Activated CD8-positive, alpha-beta T cell treated with anti-CD3 and anti-CD28 coated beads for 36 hours (primary cell): ENCODE measurements around the gene LRP8. TPM values are rescaled to one million over a fixed set of nuclear protein-coding genes. Genes with fewer than 3 reads are reported as not detected.
A peak's percentile ranks its signal among the peaks of the same experiment; 100 is the strongest.

ENCODE experiments used
- ATAC-seq: fragments of 200-7000 bp; cut with Tn5 transposase; one replicate; pipeline ENCODE4 v1.10.0; 2021; ENCODE audit warnings: mild to moderate bottlenecking, moderate library complexity
- CTCF ChIA-PET: fragments of 350-600 bp; sonication (Branson Sonifier 250); formaldehyde crosslinking; loops from one replicate; lab custom pipeline; 2021; ENCODE audit warnings: antibody characterized with exemption; lab: Charles Lee
- POLR2A ChIA-PET: fragments of 350-600 bp; sonication (Branson Sonifier 250); formaldehyde crosslinking; loops from one replicate; lab custom pipeline; 2021; ENCODE audit warnings: antibody characterized with exemption; lab: Charles Lee
- DNase-seq: peaks from one replicate; pipeline ENCODE4 v3.0.0-alpha.2; 2020
- H3K27ac Mint-ChIP-seq: one replicate; pipeline ENCODE4 v1.8.0; 2021; ENCODE audit warnings: mild to moderate bottlenecking, mixed read lengths
- H3K27me3 Mint-ChIP-seq: one replicate; pipeline ENCODE4 v1.8.0; 2021; ENCODE audit warnings: mixed read lengths
- H3K36me3 Mint-ChIP-seq: one replicate; pipeline ENCODE4 v1.8.0; 2021; ENCODE audit warnings: low read depth, mixed read lengths
- H3K4me1 Mint-ChIP-seq: one replicate; pipeline ENCODE4 v1.8.0; 2021; ENCODE audit warnings: low read depth, mixed read lengths
- H3K4me3 Mint-ChIP-seq: one replicate; pipeline ENCODE4 v1.8.0; 2021; ENCODE audit warnings: mild to moderate bottlenecking, moderate library complexity, mixed read lengths
- H3K9me3 Mint-ChIP-seq: one replicate; pipeline ENCODE4 v1.8.0; 2021; ENCODE audit warnings: mixed read lengths
- CTCF ChIP-seq: fragments of 200-600 bp; IDR thresholded peaks from one replicate; pipeline ENCODE4 v1.8.0; 2022; ENCODE audit warnings: antibody characterized with exemption, mild to moderate bottlenecking
- intact Hi-C: fragments of 100-400 bp; cut with micrococcal nuclease; formaldehyde crosslinking; loops from one replicate; pipeline ENCODE4 v1.10.0; 2022
- total RNA-seq, 2 experiments: library from RNA; stranded (reverse); gene quantifications; one replicate each; pipeline ENCODE4 v1.2.3, GENCODE V29; 2021

The LRP8 gene
- 10 to 100 TPM; 39.9 to 41.6 TPM for total RNA-seq

GRCh38 chr1:53328009-53328461 is at the start of gene LRP8:
TSS of gene LRP8 (minus strand) at chr1:53328070. CDS start at chr1:53327912, 158 bp downstream.
- POLR2A ChIA-PET = interaction anchor here (1.1 to 3.3 kb wide), 4 partner anchors 9 to 68 kb away, joined by 4 to 20 read pairs (median 10); no protein-coding TSS in a partner anchor
- CTCF ChIA-PET = no interaction called here
- ATAC-seq (peak; percentile 48), DNase-seq (peak; percentile 87)
- H3K36me3 Mint-ChIP-seq = peaks cover 33% of the 10 kb centered on the region
- peak within 1 kb of the TSS; percentile 97 for H3K27ac Mint-ChIP-seq
- H3K4me1 Mint-ChIP-seq = peaks cover 13% of the 10 kb centered on the region
- no peaks in the 10 kb centered on the region for H3K9me3 Mint-ChIP-seq
- intact Hi-C loops = loop anchor here (5.0 kb wide), 1 partner anchor 64 kb away; no protein-coding TSS in a partner anchor
- peak within 1 kb of the TSS; percentile 97 for H3K4me3 Mint-ChIP-seq
- no peaks in the 10 kb centered on the region for H3K27me3 Mint-ChIP-seq
- no peak for TF ChIP-seq CTCF

- ChIA-PET POLR2A (no interaction called here), CTCF (interaction anchor here (1.6 kb wide), 1 partner anchor 16 kb away, joined by 3 read pairs; no protein-coding TSS in a partner anchor)
- ATAC-seq (no peak), DNase-seq (no peak)
- H3K27ac Mint-ChIP-seq = no peak overlapping the region
- no peaks in the 10 kb centered on the region for H3K27me3 Mint-ChIP-seq
- no peak overlapping the region for H3K4me3 Mint-ChIP-seq
- no peaks in the 10 kb centered on the region for H3K36me3 Mint-ChIP-seq
- no peaks in the 10 kb centered on the region for H3K4me1 Mint-ChIP-seq
- TF ChIP-seq CTCF = no peak
- intact Hi-C loops = no loop called here
- H3K9me3 Mint-ChIP-seq = no peaks in the 10 kb centered on the region
Measured at GRCh38 chr1:53377438-53377841, 49.6 kb upstream of the LRP8 start.

- Mint-ChIP-seq H3K27ac (no peak overlapping the region), H3K9me3 (no peaks in the 10 kb centered on the region), H3K4me1 (no peaks in the 10 kb centered on the region), H3K4me3 (no peak overlapping the region), H3K36me3 (no peaks in the 10 kb centered on the region), H3K27me3 (no peaks in the 10 kb centered on the region)
- DNase-seq (no peak), ATAC-seq (no peak)
- intact Hi-C loops = no loop called here
- TF ChIP-seq CTCF = no peak
- POLR2A ChIA-PET = no interaction called here
- CTCF ChIA-PET = interaction anchor here (1.6 kb wide), 1 partner anchor 16 kb away, joined by 3 read pairs; no protein-coding TSS in a partner anchor
Measured at GRCh38 chr1:53376742-53377437, 49.0 kb upstream of the LRP8 start.

- TF ChIP-seq CTCF = no peak
- Mint-ChIP-seq H3K36me3 (no peaks in the 10 kb centered on the region), H3K27me3 (no peaks in the 10 kb centered on the region), H3K27ac (no peak overlapping the region), H3K4me1 (no peaks in the 10 kb centered on the region), H3K9me3 (no peaks in the 10 kb centered on the region), H3K4me3 (no peak overlapping the region)
- ATAC-seq (no peak), DNase-seq (no peak)
- ChIA-PET CTCF (no interaction called here), POLR2A (no interaction called here)
- intact Hi-C loops = no loop called here
Measured at GRCh38 chr1:53376041-53376461, 48.2 kb upstream of the LRP8 start.

GRCh38 chr1:53375440-53375839 is 47.6 kb upstream of the LRP8 start:
- CTCF ChIA-PET = no interaction called here
- intact Hi-C loops = no loop called here
- Mint-ChIP-seq H3K36me3 (no peaks in the 10 kb centered on the region), H3K4me3 (no peak overlapping the region), H3K27ac (no peak overlapping the region), H3K4me1 (no peaks in the 10 kb centered on the region), H3K9me3 (no peaks in the 10 kb centered on the region), H3K27me3 (no peaks in the 10 kb centered on the region)
- no peak for TF ChIP-seq CTCF
- DNase-seq (no peak), ATAC-seq (no peak)
- POLR2A ChIA-PET = no interaction called here
